Measurements from ENCODE around the gene RPS19BP1. TPM values are rescaled to one million over a fixed set of nuclear protein-coding genes. Genes with fewer than 3 reads are reported as not detected.
A peak's percentile ranks its signal among the peaks of the same experiment; 100 is the strongest.

RPS19BP1 gene
- total RNA-seq, 4 donors from 2014 or later: 93.4 to 157 (median 121) TPM

- TF ChIP-seq POLR2A (IDR thresholded peaks at IDR 0.05): no peak
- TF ChIP-seq, protein P1, sequence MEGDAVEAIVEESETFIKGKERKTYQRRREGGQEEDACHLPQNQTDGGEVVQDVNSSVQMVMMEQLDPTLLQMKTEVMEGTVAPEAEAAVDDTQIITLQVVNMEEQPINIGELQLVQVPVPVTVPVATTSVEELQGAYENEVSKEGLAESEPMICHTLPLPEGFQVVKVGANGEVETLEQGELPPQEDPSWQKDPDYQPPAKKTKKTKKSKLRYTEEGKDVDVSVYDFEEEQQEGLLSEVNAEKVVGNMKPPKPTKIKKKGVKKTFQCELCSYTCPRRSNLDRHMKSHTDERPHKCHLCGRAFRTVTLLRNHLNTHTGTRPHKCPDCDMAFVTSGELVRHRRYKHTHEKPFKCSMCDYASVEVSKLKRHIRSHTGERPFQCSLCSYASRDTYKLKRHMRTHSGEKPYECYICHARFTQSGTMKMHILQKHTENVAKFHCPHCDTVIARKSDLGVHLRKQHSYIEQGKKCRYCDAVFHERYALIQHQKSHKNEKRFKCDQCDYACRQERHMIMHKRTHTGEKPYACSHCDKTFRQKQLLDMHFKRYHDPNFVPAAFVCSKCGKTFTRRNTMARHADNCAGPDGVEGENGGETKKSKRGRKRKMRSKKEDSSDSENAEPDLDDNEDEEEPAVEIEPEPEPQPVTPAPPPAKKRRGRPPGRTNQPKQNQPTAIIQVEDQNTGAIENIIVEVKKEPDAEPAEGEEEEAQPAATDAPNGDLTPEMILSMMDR (IDR thresholded peaks at IDR 0.05): no peak
- no peak for DNase-seq (ENCODE audit: low spot score in 2 of 2)
- WGBS, 2 donors: 80 to 87% methylated on average over 15 of the region's 15 CpGs
- H3K4me3 ChIP-seq (ENCODE audit: low read depth, poor library complexity, severe bottlenecking): no peak overlapping the region
- intact Hi-C loops (cut with DNase I; ENCODE audit: low total_unique reads): loop anchor here (10.0 kb wide), 2 partner anchors 489 to 809 kb away; partner anchors contain the start of gene ADSL
Measured at GRCh38 chr22:39535831-39536449, 3.4 kb upstream of the RPS19BP1 start.

DNA sequence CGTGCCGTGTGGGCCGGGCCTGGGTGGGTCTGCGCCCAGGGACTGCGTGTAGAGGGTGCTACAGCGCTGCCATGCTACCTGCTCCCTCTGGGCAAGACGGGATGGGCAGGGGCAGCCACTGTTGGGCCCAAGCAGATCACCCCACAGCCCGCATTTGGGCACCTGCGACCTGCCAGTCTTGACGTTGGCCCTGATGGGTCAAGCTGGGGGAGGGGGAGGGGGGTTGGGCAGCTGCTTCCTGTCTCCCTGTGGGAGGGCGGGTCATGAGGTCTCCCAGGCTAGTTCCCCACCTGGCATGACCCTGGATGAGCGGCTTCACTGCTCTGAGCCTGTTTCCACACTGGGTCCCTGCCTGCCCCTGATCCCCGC lies 2.8 kb upstream of the RPS19BP1 start:
- intact Hi-C loops (cut with DNase I; ENCODE audit: low total_unique reads): loop anchor here (10.0 kb wide), 2 partner anchors 489 to 809 kb away; partner anchors contain the start of gene ADSL
- no peak for DNase-seq (ENCODE audit: low spot score in 2 of 2)
- TF ChIP-seq, protein P1 (IDR thresholded peaks at IDR 0.05): no peak
- no peak for TF ChIP-seq POLR2A (IDR thresholded peaks at IDR 0.05)
- no peak overlapping the region for H3K4me3 ChIP-seq (ENCODE audit: low read depth, poor library complexity, severe bottlenecking)
- 53 to 95% methylated on average over 4 to 13 of the region's 13 CpGs for WGBS, 2 donors

DNA sequence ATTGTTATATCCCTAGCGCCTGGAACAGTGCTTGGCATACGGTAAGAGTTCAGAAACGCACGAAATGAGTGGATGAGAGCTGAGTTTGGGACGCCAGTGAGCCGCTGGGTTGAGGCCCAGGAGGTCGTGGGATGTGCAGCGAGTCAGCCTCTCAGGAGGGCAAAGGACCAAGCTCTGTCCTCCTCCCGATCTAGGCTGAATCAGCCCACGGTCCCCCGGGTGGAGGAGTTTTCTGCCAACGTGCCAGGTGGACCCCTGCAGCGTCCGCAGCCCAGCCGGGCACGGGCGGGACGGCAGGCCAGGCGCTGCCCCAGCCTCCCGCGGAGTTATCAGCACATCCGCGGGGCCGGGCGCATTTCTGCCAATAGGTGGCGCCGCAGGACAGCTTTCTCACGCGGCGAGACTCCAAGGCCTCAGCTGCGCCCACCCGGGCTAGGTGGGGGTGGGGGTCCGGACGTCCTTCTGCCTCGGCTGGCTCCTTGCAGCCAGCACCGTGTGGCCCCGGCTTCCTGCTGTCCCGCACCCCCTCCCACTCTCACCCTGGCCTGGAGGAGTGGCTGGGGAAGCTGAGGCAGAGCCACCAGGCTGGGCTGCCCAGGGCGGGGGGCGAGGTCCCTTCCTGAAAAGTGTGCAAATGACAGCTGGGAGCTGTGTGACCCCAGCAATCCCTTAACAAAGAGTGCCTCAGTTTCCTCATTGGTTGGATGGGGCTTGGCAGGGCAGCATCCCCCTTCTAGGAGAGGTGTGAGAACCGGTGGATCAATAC lies 2.2 kb upstream of the RPS19BP1 start:
- 6% methylated on average over 15 to 40 of the region's 41 CpGs for WGBS, 2 donors
- no peak overlapping the region for H3K4me3 ChIP-seq (ENCODE audit: low read depth, poor library complexity, severe bottlenecking)
- peak; percentile 74 to 98 for DNase-seq (ENCODE audit: low spot score in 2 of 2)
- intact Hi-C loops (cut with DNase I; ENCODE audit: low total_unique reads): loop anchor here (10.0 kb wide), 2 partner anchors 490 to 810 kb away; partner anchors contain the start of gene ADSL
- TF ChIP-seq, protein P1 (IDR thresholded peaks at IDR 0.05): peak in 1 of 3 donors; percentile 84
- no peak for TF ChIP-seq POLR2A (IDR thresholded peaks at IDR 0.05)

DNA sequence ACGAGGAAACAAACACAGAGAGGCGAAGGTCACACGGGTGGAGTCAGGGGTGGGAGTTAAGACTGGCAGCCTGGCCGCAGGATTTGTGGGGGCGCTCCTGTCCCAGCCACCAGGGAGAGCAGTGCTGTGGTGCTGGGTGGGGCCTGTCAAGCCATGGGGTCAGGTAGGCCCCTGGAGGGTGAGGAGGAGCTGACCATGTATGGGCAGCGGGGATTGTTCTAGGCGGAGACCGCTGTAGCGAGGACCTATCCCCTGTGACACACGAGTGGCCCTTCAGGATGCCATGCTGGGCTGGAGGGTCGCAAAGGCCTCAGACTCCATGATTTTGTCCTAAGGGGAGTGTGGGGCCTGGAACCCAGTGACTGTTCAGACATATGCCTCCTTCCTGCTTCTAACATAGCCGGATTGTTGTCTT lies 1.6 kb upstream of the RPS19BP1 start:
- intact Hi-C loops (cut with DNase I; ENCODE audit: low total_unique reads): loop anchor here (10.0 kb wide), 2 partner anchors 491 to 811 kb away; partner anchors contain the start of gene ADSL
- 79% methylated on average over 10 to 12 of the region's 12 CpGs for WGBS, 2 donors
- TF ChIP-seq, protein P1 (IDR thresholded peaks at IDR 0.05): no peak
- no peak for DNase-seq (ENCODE audit: low spot score in 2 of 2)
- H3K4me3 ChIP-seq (ENCODE audit: low read depth, poor library complexity, severe bottlenecking): no peak overlapping the region

DNA sequence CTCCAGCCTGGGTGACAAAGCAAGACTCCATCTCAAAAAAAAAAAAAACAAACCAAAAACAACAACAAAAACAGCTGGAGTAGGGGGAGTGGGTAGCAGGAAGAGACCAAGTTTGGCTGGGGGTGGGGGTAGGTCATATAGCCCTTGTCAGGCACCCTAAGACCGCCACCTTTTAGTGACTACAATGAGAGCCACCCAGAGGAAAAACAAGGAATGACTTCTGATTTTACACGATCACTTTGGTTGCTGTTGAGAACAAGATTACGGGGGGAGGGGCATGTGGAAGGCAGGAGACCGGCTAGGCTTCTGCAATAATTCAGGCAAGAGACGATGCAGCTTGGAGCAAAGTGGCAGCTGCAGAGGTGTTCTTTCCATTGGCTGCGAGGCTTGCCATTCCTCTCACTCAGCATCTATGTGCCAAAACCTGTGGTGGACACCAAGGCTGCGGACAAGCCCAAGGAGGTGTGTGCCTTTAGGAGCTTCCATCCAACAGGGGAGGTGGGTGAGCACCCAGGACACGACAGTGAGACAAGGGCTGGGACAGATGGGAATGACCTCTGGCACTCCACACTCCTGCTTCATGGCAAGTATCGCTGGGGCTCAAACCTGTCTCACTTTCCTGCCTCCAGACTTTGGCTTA lies 1.7 kb downstream of the RPS19BP1 start:
- intact Hi-C loops (cut with DNase I; ENCODE audit: low total_unique reads): loop anchor here (10.0 kb wide), 2 partner anchors 494 to 814 kb away; partner anchors contain the start of gene ADSL
- 33 to 39% methylated on average over 9 of the region's 9 CpGs for WGBS, 2 donors
- no peak for DNase-seq (ENCODE audit: low spot score in 2 of 2)
- TF ChIP-seq, protein P1 (IDR thresholded peaks at IDR 0.05): no peak
- no peak for TF ChIP-seq POLR2A (IDR thresholded peaks at IDR 0.05)
- H3K4me3 ChIP-seq (ENCODE audit: low read depth, poor library complexity, severe bottlenecking): no peak overlapping the region
